GM18867 (cell line): ENCODE results near the gene CLTB.
"Not testable (repeated sequence)": the region's sequence is repeated elsewhere in the genome, so short reads cannot be mapped to it uniquely, and the experiment has no call there.

Experiments used
- ATAC-seq: cut with Tn5 transposase; IDR thresholded peaks from one replicate; pipeline ENCODE4 v1.9.1; 2021; ENCODE audit warnings: mild to moderate bottlenecking, moderate library complexity; ENCODE audit not compliant: unreplicated experiment

CLTB gene, protein sequence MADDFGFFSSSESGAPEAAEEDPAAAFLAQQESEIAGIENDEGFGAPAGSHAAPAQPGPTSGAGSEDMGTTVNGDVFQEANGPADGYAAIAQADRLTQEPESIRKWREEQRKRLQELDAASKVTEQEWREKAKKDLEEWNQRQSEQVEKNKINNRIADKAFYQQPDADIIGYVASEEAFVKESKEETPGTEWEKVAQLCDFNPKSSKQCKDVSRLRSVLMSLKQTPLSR

DNA sequence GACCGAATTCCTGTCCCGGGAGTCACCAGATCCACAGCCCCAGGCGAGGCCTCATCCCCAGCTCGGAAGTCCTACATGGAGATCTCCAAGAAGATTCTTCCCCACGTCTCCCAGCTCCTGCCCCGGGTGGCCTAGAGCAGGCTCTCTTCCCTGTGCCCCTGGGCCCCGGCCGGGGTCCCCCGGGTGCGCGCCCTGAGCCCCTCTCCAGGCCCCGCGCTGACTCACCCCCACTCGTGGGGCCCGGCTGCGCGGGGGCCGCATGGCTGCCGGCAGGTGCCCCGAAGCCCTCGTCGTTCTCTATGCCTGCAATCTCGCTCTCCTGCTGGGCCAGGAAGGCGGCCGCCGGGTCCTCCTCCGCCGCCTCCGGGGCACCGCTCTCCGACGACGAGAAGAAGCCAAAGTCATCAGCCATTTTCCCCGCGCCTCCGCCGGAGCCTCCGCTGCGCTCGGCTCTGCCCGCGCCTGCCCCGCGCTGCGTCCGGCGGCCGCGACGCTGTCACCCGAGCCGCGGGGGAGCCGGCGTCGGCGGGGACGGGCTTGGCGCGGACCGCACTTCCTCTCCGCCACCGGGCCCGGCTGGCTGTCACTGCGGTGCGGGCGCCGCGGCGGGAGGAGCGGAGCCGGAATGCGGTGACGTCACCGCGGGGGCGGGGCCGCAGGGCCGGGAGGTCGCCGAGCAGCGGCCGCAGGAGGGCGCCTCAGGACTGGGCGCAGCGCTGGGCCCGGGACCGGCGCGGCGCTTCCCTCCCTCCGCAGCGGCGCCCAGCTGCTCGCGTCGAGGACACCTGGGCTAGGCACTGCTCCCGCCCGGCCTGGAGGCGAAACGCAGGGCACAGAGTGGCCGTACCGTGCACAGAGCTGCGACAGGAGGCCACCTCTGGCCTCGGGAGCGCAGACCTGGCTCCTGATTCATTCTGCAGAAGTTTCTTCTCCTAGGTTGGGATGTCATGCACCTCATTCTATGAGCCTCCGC lies at the start of gene CLTB:
TSS of gene CLTB (minus strand) at position 588 of the 973 bp plus-strand sequence. CDS start at position 412, 176 bp downstream.
- ATAC-seq, result peak; percentile 96

DNA sequence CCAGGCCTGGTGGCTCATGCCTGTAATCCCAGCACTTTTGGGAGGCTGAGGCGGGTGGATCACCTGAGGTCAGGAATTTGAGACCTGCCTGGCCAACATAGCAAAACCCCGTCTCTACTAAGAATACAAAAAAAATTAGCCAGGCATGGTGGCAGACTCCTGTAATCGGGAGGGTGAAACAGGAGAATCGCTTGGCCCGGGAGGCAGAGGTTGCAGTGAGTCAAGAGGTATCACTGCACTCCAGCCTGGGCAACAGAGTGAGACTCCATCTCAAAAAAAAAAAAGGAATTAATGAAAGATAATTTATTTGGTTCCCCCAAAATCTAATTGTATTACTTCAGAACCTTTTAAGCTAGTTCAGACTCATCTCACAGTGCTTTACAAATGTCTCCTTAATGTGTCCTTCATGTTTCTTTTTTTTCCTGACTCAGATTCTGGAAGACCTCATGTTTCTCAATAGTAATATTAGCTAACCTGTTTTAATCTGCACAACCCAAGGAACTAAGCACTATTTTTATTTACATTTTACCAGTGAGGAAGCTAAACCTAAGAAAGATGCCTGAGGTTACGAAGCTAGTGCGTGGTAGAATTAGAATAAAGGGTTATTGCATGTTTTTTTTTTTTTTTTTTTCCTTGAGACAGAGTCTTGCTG lies 46.9 kb upstream of the CLTB start:
- no peak for ATAC-seq

DNA sequence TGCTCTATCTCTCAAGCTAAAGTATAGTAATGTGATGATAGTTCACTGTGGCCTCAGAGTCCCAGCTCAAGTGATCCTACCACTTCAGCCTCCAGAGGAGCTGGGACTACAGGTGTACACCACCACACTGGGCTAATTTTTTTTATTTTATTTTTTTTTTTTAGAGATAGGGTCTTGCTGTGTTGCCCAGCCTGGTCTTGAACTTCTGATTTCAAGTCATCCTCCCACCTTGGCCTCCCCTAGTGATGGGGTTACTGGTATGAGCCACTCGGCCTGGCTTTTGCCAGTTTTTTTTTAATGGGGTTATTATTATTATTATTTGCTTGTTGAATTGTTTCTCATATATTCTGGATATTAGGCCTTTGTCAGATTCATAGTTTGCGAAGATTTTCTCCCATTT lies 45.0 kb upstream of the CLTB start:
- ATAC-seq, result no peak

DNA sequence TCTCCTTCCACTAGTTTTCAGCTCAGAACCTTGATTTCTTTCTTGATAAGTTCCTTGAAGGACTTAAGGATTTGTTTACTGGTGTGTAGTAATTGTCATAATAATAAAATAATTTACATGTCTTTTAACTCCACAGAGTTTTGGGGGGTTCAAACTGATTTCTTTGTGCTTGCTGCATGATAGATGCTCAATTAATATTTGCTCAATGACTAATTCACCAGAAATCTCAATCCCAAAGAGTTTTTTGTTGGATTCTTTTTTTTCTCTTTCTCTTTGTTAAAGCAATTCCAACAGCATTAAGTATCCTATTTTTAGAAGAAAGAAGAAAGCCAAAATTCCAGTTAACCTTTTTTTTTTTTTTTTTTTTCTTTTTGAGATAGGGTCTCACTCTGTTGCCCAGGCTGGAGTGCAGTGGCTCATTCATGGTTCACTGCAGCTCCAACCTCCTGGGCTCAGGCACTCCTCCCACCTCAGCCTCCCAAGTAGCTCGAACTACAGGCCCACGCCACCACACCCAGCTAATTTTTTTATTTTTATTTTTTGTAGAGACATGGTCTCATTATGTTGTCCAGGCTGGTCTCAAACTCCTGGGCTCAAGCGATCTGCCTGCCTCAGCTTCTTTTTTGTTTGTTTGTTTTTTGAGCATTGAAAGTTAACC lies 42.7 kb upstream of the CLTB start:
- no peak for ATAC-seq

DNA sequence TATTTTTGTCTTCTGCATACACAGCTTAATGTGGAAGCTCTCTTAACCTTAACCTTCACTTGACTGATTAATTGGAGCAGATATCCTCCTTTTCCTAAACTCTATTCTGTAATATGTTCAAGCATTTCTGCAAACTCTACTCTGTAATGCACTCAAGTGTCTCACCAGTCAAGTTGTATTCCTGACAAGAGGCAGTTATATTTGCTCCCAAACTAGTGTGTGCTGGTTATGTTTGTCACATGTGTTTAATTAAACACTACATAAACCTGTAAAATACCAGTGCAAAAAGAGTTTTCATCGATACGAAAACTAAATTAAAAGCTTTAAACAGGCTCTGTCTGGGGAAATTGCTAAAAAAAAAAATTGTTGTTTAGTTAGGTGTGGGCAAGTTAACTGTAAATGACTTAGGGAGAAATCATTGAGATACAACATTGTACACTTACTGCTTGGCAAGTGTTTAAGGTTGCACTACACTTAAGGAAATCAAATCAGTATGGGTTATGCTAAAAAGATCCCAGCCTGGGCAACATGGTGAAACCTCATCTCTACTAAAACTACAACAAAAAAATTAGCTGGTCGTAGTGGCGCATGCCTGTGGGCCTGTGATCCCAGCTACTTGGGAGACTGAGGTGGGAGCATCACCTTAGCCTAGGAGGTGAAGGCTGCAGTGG lies 38.5 kb upstream of the CLTB start:
- ATAC-seq, result no peak

DNA sequence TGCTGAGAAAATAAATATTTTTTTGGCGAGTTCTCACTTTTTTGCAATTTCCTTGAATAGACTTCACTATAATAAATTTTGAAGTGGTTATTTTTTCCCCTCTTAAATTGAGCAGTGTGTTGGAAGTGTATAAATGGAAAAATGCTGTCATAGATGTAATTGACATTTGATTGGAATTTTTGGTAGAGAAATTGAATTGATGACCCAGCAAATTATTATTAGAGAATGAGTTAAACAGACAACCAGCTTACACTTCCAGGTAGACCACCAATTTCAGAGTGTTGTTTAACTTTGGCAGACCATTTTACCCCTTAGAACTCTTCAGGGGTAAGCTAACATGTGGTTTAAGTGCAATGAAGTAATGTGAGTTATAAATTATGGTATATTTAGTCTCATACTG lies 33.7 kb upstream of the CLTB start:
- no peak for ATAC-seq

DNA sequence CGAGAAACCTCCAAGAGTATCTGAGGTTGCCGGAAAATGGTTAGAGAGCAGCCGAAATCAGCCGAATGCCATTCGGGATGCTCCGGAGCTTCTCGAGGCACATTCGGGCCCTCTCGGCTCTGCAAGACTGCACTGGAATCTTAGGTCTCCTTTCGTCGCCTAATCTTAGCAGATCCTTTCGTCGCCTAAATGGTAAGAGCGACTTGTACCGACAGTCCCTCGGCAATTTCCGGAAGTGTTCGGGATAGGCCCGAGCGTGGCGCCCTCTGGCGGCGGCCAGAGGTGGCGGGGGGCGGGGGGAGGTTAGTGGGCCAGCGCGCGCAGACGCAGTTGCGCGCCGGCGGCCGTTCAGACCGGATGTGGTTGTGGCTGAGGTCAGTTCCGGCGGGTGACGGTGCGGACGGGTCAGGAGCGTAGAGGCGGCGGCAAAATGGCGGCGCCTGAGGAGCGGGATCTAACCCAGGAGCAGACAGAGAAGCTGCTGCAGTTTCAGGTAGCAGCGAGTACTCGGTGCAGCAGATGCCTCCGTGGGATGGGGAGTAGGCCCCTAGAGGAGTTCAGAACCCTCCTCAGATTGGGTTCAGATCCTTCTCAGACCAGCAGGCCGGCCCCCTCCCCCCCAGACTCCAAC lies 31.8 kb upstream of the CLTB start, which contains the start of gene FAF2:
TSS of gene FAF2 (plus strand) at position 408 of the 631 bp plus-strand sequence. CDS start at position 431, 23 bp downstream.
- peak; percentile 93 for ATAC-seq

DNA sequence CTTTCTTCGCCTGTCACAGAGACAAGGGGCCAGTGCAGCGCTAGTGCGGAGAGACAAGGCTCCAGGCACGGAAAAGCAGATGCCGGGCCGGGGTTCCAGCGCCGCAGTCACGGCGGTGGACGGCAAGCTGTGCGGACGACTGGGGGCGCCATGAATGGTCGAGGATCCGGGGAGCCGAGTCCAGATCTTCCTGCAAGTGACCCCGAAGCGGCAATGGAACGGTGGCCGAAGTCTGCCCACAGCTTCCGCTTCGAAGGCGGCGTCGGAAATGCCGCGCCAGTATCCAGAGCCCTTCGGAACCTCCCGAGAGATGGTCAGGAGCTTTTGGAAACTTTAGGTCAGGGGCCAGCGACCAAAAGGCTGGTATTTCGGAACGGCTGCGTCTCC lies 31.2 kb upstream of the CLTB start:
- no peak for ATAC-seq

DNA sequence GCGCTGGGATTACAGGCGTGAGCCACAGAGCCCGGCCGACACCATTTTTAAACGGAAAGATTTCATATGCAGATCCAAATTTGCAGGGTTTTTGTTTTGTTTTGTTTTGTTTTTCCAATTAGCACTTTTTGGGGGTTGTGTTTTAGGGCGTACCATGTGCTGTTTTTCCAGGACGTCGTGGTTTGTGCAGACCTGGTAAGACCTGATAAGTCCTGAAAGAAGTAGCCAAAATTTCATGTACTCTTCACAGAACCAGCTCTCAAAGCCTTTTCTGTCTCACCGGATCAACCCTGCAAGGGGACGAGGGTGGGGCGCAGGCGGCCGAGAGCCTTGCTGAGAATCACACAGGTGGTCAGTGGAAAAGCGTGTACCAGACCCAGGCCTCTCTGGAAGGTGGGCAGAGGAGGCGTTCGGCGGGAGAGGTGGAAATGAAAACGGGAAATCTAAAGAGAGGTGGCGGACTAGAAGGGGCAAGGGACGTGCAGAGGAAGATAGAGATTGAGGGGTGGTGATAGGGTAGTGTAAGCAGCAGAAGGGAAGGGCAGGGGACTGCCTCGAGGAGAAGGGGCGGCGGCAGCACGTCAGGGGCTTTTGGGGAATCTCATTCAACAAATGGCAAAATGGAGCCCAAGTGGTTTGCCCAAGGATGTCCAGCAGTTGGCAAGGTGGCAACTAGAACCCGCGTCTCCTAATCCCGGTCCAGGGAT lies 30.7 kb upstream of the CLTB start:
- no peak for ATAC-seq

DNA sequence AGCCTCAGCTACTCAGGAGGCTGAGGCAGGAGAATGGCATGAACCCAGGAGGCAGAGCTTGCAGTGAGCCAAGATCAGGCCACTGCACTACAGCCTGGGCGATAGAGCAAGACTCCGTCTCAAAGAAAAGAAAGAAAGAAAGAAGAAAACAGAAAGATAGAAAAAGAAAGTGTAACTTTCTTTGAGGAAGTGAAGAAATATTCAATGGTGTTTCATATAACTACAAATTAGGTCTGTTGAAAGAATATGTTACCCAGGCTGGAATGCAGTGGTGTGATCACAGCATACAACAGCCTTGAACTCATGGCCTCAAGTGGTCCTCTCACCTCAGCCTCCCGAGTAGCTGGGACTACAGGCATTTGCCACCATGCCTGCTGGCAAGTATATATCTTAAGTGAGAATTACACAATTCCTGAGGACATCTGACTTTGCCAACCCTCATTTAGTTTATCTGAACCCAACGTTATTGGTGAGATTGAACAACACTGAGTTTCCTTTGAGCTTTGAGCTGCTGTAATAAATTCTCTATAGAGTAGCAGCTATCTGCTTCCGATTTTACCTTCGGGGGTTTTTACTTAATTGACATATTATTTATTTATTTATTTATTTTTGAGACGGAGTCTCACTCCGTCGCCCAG lies 29.8 kb upstream of the CLTB start:
- ATAC-seq, result no peak

DNA sequence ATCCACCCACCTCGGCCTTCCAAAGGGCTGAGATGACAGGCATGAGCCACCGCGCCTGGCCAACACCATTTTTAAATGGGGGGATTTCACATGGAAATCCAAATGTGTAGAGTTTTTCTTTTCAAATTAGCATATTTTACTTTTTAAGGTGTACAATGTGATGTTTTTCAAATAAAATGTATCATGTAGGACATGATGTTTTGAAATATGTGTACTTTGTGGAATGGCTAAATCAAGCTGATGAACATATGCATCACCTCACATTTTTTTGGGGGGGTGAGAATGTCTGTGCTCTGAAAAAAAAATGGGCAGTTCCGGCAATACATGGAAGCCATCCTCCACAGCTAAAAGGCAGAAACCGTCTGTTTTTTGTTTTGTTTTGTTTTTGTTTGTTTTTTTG lies 28.4 kb upstream of the CLTB start:
- ATAC-seq, result no peak

DNA sequence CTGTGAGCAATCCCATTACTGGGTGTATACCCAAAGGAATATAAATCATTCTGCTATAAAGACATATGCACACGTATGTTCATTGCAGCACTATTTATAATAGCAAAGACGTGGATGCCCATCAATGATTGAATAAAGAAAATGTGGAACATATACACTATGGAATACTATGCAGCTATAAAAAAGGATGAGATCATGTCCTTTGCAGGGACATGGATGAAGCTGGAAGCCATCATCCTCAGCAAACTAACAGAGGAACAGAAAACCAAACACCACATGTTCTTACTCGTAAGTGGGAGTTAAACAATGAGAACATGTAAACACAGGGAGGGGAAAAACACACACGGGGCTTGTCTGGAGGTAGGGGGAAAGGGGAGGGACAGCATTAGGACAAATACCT lies 26.6 kb upstream of the CLTB start:
- not testable (repeated sequence) for ATAC-seq

DNA sequence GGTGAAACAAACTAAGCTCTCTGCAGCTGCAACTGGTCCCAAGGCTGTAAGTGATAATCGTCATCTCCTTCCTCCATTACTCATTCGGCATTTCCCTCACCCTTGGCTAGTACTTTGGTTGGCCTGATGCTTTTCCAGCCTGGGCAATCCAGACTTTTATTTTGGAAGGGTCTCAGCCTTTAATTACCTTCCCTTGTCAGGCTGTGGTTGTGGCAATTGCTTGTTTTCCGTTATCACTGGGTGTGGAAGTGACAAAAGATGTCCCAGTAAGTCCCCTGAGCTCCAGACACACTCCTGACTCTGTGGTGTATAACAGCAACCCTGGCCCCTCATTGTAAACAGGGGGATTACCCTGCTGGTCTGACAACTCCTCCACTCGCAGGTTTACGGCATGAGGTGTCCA lies 25.6 kb upstream of the CLTB start:
- ATAC-seq, result no peak

DNA sequence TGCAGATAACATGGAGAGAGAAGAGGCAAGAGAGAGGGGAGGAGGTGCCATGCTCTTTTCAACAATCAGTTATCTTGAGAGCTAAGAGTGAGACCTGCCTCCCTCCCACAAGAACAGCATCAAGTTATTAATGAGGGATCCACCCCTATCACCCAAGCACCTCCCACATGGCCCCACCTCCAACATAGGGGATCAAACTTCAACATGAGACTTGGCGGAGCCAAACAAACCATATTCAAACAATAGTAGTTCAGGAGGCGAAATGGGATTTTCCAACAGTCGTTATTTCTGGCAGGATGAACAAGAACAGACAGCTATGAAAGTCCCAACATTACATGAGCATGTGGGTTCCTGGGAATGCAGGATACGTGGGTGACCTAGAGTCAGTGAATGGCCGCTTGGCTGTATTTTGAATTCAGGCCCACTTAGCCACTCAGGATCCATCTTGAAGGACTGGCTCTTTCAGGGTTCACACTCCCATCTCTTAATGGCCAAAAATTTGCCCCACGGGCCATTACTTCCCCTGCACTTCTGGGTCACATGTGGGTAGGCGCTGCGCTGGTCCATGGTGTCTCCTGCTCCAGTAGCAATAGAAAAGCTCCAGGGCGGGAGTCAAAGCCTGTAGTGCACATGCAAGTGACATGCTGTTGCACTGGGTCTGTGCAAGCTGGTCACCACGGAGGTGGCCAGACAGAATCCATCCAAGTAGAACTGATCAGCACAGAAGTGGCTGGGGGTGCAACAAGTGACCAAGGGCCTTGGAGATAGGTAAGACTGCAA lies 24.8 kb upstream of the CLTB start:
- ATAC-seq, result no peak

DNA sequence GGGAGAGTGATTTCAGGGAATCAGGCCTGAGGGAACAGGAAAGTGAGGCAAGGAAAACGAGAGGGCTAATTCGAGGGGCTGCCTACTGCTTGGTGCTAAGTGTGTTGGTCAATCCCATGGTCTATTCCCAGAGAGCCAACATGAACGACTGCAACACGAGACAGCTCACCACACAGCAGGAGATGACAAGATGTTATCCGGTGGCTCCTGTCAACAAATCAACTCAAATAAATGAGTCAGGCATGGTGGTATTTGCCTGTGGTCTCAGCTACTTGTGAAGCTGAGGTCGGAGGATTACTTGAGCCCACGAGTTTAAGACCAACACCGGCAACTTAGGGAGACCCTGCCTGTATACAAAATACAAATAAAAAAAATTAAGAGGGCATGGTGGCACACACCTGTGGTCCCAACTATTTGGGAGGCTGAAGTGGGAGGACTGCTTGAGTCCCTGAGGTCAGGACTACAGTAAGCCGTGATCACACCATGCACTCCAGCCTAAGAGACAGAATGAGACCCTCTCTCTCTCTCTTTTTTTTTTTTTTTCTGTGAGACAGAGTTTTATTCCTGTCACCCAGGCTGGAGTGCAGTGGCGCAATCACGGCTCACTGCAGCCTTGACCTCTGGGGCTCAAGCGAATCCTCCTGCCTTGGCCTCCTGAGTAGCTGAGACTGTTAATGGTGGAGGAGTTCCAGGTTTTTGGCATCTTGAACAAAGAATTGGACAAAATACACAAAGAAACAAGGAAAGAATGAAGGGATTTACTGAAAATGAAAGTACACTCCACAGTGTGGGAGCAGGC lies 22.8 kb upstream of the CLTB start:
- no peak for ATAC-seq

DNA sequence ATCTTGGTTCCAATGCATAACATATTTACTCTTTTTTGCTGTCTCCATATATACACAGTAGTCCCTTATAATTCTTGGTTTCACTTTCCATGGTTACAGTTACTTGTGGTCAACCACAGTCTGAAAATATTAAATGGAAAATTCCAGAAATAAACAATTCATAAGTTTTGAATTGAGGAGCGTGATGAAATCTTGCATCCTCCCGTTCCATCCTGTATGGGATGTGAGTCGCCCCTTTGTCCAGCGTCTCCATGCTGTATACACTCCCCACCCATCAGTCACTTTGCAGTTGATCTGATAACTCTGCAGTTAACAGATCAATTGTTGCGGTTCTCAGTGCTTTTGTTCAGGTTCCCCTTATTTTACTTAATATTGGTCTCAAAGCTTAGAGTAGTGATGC lies 20.3 kb upstream of the CLTB start:
- no peak for ATAC-seq

DNA sequence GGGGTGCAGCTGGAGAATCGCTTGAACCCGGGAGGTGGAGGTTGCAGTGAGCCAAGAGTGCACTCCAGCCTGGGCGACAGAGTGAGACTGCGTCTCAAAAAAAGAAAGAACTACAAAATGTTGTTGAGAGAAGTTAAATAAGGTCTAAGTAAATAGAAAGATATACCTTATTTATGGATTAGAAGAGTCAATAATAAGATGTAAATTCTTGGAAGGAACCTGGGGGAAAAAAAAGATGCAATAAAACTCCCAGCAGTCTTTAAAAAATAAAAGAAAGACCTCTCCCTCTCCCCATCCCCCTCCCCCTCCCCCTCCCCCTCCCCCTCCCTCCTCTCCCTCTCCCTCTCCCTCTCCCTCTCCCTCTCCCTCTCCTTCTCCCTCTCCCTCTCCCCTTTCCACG lies 16.4 kb upstream of the CLTB start:
- no peak for ATAC-seq
